Trophoblast cell (in vitro differentiated cells and primary cell): ENCODE results near the gene CHCHD6.

Source experiments
- DNase-seq, 2 donors: peaks; one replicate each; pipeline ENCODE4 v3.0.0-alpha.2; 2016
- H2AFZ ChIP-seq: 2 replicates; pipeline ENCODE4 v1.6.1; 2013; ENCODE audit warnings: low read length, moderate library complexity, mild to moderate bottlenecking; ENCODE audit not compliant: insufficient read depth, poor library complexity
- H2AK5ac ChIP-seq: 2 replicates; pipeline ENCODE4 v1.6.1; 2013; ENCODE audit warnings: mild to moderate bottlenecking, low read length
- H2BK120ac ChIP-seq: 2 replicates; pipeline ENCODE4 v1.6.1; 2013; ENCODE audit warnings: low read length, mild to moderate bottlenecking, moderate library complexity; ENCODE audit not compliant: insufficient read depth, poor library complexity
- H2BK12ac ChIP-seq: 2 replicates; pipeline ENCODE4 v1.6.1; 2013; ENCODE audit warnings: mild to moderate bottlenecking, low read length, moderate library complexity
- H2BK5ac ChIP-seq: 2 replicates; pipeline ENCODE4 v1.6.1; 2013; ENCODE audit warnings: low read length, low read depth, moderate library complexity, mild to moderate bottlenecking; ENCODE audit not compliant: poor library complexity
- H3K14ac ChIP-seq: 2 replicates; pipeline ENCODE4 v1.6.1; 2013; ENCODE audit warnings: mild to moderate bottlenecking, low read length
- H3K18ac ChIP-seq: 2 replicates; pipeline ENCODE4 v1.6.1; 2013; ENCODE audit warnings: mild to moderate bottlenecking, low read length
- H3K23ac ChIP-seq: 2 replicates; pipeline ENCODE4 v1.6.1; 2013; ENCODE audit warnings: low read length
- H3K27ac ChIP-seq: 2 replicates; pipeline ENCODE4 v1.5.1; 2013; ENCODE audit warnings: low read depth, mild to moderate bottlenecking, inconsistent platforms, low read length, moderate library complexity
- H3K27me3 ChIP-seq: 2 replicates; pipeline ENCODE4 v1.6.1; 2013; ENCODE audit warnings: inconsistent platforms, mild to moderate bottlenecking, low read length, moderate library complexity; ENCODE audit not compliant: insufficient read depth
- H3K36me3 ChIP-seq, 2 experiments: 1 replicate in 1 of 2; 2 replicates in 1 of 2; pipeline ENCODE4 v1.6.1; 2013; ENCODE audit warnings: low read length in 2 of 2, mild to moderate bottlenecking in 2 of 2, moderate library complexity in 1 of 2; ENCODE audit not compliant: insufficient read depth in 2 of 2, control insufficient read depth in 1 of 2
- H3K4ac ChIP-seq: 2 replicates; pipeline ENCODE4 v1.6.1; 2013; ENCODE audit warnings: low read depth, mild to moderate bottlenecking, low read length, moderate library complexity
- H3K4me1 ChIP-seq, 2 experiments: 1 replicate in 1 of 2; 2 replicates in 1 of 2; pipeline ENCODE4 v1.6.1; 2013; ENCODE audit warnings: low read length in 2 of 2, mild to moderate bottlenecking in 2 of 2, moderate library complexity in 1 of 2; ENCODE audit not compliant: insufficient read depth in 2 of 2, control insufficient read depth in 1 of 2
- H3K4me2 ChIP-seq: 2 replicates; pipeline ENCODE4 v1.6.1; 2013; ENCODE audit warnings: inconsistent platforms, mild to moderate bottlenecking, low read length, moderate library complexity
- H3K4me3 ChIP-seq: 2 replicates; pipeline ENCODE4 v1.5.1; 2013; ENCODE audit warnings: mild to moderate bottlenecking, low read depth, low read length, inconsistent platforms
- H3K79me1 ChIP-seq: one replicate; pipeline ENCODE4 v1.6.1; 2013; ENCODE audit warnings: low read length
- H3K79me2 ChIP-seq: 2 replicates; pipeline ENCODE4 v1.6.1; 2013; ENCODE audit warnings: low read length, mild to moderate bottlenecking; ENCODE audit not compliant: control insufficient read depth, insufficient read depth, poor library complexity
- H3K9ac ChIP-seq: 2 replicates; pipeline ENCODE4 v1.6.1; 2013; ENCODE audit warnings: mild to moderate bottlenecking, low read length
- H3K9me3 ChIP-seq: 2 replicates; pipeline ENCODE4 v1.6.1; 2013; ENCODE audit warnings: low read depth, mild to moderate bottlenecking, control low read depth, inconsistent platforms, low read length; ENCODE audit not compliant: insufficient read depth
- H4K12ac ChIP-seq: 2 replicates; pipeline ENCODE4 v1.6.1; 2013; ENCODE audit warnings: low read depth, mild to moderate bottlenecking, low read length, moderate library complexity
- H4K8ac ChIP-seq: 2 replicates; pipeline ENCODE4 v1.6.1; 2013; ENCODE audit warnings: low read depth, mild to moderate bottlenecking, low read length, moderate library complexity
- H4K91ac ChIP-seq: one replicate; pipeline ENCODE4 v1.6.1; 2013; ENCODE audit warnings: low read depth, mild to moderate bottlenecking, low read length, moderate library complexity
- WGBS: extraction: QIAGEN DNeasy Blood & Tissue Kit; methylation state at CpG from one replicate; pipeline ENCODE4 v1.1.7; 2013; ENCODE audit warnings: missing lambda C conversion rate; ENCODE audit not compliant: insufficient read length, insufficient coverage; ENCODE audit errors: extremely low coverage; 5-methylcytosine and 5-hydroxymethylcytosine counted together

CHCHD6 gene

DNA sequence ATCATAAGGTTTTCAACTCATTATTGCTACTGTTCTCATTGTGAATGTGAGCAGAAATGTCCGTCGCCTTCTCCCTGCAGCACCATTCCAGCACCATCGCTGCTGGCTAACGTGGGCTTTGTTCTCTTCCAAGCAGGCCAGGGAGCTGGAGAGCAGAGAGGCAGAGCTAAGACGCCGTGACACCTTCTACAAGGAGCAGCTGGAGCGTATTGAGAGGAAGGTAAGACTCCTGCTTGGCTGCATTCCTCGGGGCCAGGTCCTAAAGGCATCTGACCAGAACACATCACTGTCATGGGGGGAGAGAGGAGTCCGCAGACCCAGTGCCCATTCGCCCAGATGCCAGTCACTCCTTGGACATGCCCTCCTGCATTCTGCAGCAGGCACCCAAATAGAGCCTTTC lies 148.5 kb downstream of the CHCHD6 start:
- WGBS: no CpG with 5 or more reads among the region's 10 CpGs
- DNase-seq: peak; percentile 70 to 78
- H2BK120ac ChIP-seq: no peak overlapping the region
- H3K4me3 ChIP-seq: no peak overlapping the region
- no peak overlapping the region for H3K18ac ChIP-seq
- H3K14ac ChIP-seq: no peak overlapping the region
- no peak overlapping the region for H2AFZ ChIP-seq
- no peak overlapping the region for H3K4me2 ChIP-seq
- no peak overlapping the region for H2AK5ac ChIP-seq
- no peaks in the 10 kb centered on the region for H3K79me2 ChIP-seq
- H4K8ac ChIP-seq: no peak overlapping the region
- H3K4ac ChIP-seq: no peak overlapping the region
- H2BK12ac ChIP-seq: no peak overlapping the region
- no peaks in the 10 kb centered on the region for H3K9me3 ChIP-seq
- no peak overlapping the region for H4K12ac ChIP-seq
- H3K36me3 ChIP-seq: no peaks in the 10 kb centered on the region
- no peak overlapping the region for H2BK5ac ChIP-seq
- H3K23ac ChIP-seq: no peak overlapping the region
- peaks cover 12% of the 10 kb centered on the region for H3K79me1 ChIP-seq
- no peak overlapping the region for H3K9ac ChIP-seq
- no peaks in the 10 kb centered on the region for H3K27me3 ChIP-seq
- H4K91ac ChIP-seq: no peak overlapping the region
- peaks cover 27% of the 10 kb centered on the region in 2 experiments for H3K4me1 ChIP-seq
- H3K27ac ChIP-seq: no peak overlapping the region

DNA sequence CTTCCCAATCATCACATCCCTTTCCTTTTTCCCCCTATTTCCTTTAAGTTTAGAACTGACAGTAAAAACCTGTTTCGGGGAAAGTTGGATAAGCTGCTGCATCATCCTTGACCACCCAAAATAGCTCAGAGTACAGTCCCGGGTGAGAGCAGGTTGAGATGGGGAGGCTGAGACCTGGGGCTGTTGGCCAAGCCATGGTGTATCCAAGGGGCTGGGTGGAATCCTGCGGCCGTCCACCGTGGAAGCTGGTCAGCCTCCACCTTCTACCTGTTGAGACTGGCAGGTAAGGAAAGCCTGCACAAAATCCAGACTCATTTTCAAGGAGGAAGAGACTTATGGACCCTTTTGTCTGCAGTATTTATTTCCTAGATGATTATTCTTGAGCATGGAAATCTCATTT lies 150.6 kb downstream of the CHCHD6 start:
- no peak overlapping the region for H3K4ac ChIP-seq
- peaks cover 27% of the 10 kb centered on the region in 2 experiments for H3K4me1 ChIP-seq
- no peak overlapping the region for H2BK120ac ChIP-seq
- no peak overlapping the region for H3K14ac ChIP-seq
- H3K9me3 ChIP-seq: peaks cover 3% of the 10 kb centered on the region
- H2BK12ac ChIP-seq: no peak overlapping the region
- H3K27ac ChIP-seq: no peak overlapping the region
- H3K4me3 ChIP-seq: no peak overlapping the region
- H3K79me1 ChIP-seq: peaks cover 12% of the 10 kb centered on the region
- no peak overlapping the region for H2AFZ ChIP-seq
- no peak overlapping the region for H3K4me2 ChIP-seq
- H3K36me3 ChIP-seq: peaks cover 0 to under 1% of the 10 kb centered on the region in 2 experiments
- no peaks in the 10 kb centered on the region for H3K79me2 ChIP-seq
- no peaks in the 10 kb centered on the region for H3K27me3 ChIP-seq
- H2AK5ac ChIP-seq: no peak overlapping the region
- no peak overlapping the region for H3K9ac ChIP-seq
- no peak overlapping the region for H3K23ac ChIP-seq
- H2BK5ac ChIP-seq: no peak overlapping the region
- H4K8ac ChIP-seq: no peak overlapping the region
- H4K91ac ChIP-seq: no peak overlapping the region
- no peak overlapping the region for H3K18ac ChIP-seq
- H4K12ac ChIP-seq: no peak overlapping the region
- no CpG with 5 or more reads among the region's 5 CpGs for WGBS
- DNase-seq: no peak

DNA sequence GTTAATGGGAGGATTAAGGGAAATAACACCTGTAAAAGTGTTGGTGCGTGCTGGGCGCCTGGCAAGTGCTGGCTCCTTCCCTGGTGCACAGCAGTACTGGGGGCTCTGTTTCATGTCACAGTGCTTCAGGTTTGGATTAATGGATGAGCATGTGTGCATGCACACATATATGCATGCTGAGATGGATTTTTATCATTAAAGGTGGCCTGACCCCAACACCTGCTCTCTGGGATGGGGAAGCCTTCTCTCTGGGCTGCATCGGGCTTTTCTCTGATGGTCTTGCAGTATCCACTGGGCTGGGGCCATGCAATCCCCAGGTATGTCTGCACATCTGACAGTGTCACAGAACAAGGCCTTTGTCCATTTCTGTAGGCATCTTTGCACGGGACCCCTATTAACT lies 151.3 kb downstream of the CHCHD6 start:
- Histone ChIP-seq H3K9me3 (peaks cover 5% of the 10 kb centered on the region), H4K12ac (no peak overlapping the region), H2BK5ac (no peak overlapping the region), H3K23ac (no peak overlapping the region), H3K4me1 (peaks cover 19 to 20% of the 10 kb centered on the region in 2 experiments), H3K36me3 (peaks cover 0 to 2% of the 10 kb centered on the region in 2 experiments), H3K27me3 (no peaks in the 10 kb centered on the region), H3K4ac (no peak overlapping the region), H2AK5ac (no peak overlapping the region), H2BK120ac (no peak overlapping the region), H3K27ac (no peak overlapping the region), H3K79me2 (no peaks in the 10 kb centered on the region), H3K4me3 (no peak overlapping the region), H3K14ac (no peak overlapping the region), H2BK12ac (no peak overlapping the region), H3K79me1 (peaks cover 12% of the 10 kb centered on the region), H3K9ac (no peak overlapping the region), H2AFZ (no peak overlapping the region), H3K4me2 (no peak overlapping the region), H4K8ac (no peak overlapping the region), H3K18ac (no peak overlapping the region), H4K91ac (no peak overlapping the region)
- WGBS: no CpG with 5 or more reads among the region's 4 CpGs
- DNase-seq: no peak

DNA sequence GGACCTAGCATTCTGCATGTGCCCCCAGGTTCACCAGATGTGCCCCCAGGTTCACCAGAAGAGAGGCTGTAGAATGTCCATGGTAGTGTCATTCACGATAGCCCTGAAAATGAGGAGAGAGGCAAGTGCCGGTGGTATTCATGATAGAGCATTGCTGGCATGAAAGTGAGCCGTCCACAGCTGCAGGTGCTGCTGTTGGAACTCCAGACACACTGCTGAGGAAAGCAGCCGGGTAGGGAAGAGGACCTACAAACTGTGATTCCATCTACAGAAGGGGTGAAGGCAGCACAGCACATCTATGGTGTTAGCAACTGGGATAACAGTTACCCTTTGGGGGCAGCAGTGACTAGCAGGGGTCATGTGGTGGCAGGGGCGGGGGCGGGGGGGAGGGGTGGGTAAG lies 153.9 kb downstream of the CHCHD6 start:
- Histone ChIP-seq H3K27ac (no peak overlapping the region), H3K23ac (no peak overlapping the region), H3K79me1 (no peaks in the 10 kb centered on the region), H3K14ac (no peak overlapping the region), H3K9me3 (peaks cover 8% of the 10 kb centered on the region), H4K12ac (no peak overlapping the region), H4K91ac (no peak overlapping the region), H2BK120ac (no peak overlapping the region), H4K8ac (no peak overlapping the region), H3K4me2 (no peak overlapping the region), H3K79me2 (no peaks in the 10 kb centered on the region), H3K4ac (no peak overlapping the region), H2BK12ac (no peak overlapping the region), H3K4me1 (no peaks in the 10 kb centered on the region), H3K4me3 (no peak overlapping the region), H3K18ac (no peak overlapping the region), H3K27me3 (no peaks in the 10 kb centered on the region), H2AFZ (no peak overlapping the region), H3K9ac (no peak overlapping the region), H2AK5ac (no peak overlapping the region), H2BK5ac (no peak overlapping the region), H3K36me3 (peaks cover 0 to 2% of the 10 kb centered on the region in 2 experiments)
- DNase-seq: no peak
- no CpG with 5 or more reads among the region's 6 CpGs for WGBS
